ENCODE data around the gene AKAP8. TPM values are rescaled to one million over a fixed set of nuclear protein-coding genes. Genes with fewer than 3 reads are reported as not detected.
A peak's percentile ranks its signal among the peaks of the same experiment; 100 is the strongest.
"Not testable (repeated sequence)": the region's sequence is repeated elsewhere in the genome, so short reads cannot be mapped to it uniquely, and the experiment has no call there.

Gene AKAP8
- total RNA-seq, 2 donors from 2014 or later, result 16.0 to 30.5 TPM

- no peak for ATAC-seq
- intact Hi-C loops (cut with DNase I), result no loop called here
- DNase-seq, result no peak
These were observed 33.2 kb upstream of the AKAP8 start for GRCh38 chr19:15412832-15413231.

GRCh38 chr19:15411351-15411750, 31.8 kb upstream of the AKAP8 start:
- DNase-seq, result not testable (repeated sequence)

DNA sequence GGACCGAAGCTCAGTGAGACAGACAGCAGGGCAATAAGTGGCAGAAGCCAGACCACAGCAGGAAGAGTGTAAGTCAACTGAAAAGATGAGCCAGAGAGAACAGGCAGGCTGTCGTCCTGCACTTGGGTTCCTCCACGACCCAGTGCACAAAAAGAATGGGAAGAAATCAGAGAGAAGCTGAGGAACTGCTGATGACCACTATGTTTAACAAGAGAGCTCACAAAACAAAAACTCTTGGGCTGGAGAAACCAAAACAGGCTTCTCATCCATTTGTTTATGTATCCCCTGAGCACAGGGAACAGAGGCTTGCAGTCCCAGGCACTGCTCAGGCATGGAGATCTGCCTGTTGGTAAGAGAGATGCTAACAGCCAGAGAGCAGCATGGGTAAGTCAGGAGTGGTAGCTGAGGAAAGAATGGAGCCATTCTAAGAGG, 25.2 kb upstream of the AKAP8 start:
- no peak for DNase-seq
- intact Hi-C loops (cut with DNase I), result no loop called here
- no peak for ATAC-seq

More at GRCh38 chr19:15411351-15411750, 31.8 kb upstream of the AKAP8 start:
- intact Hi-C loops (cut with DNase I); ATAC-seq: not testable (repeated sequence)

- peak; percentile 62 to 74 for ATAC-seq
- intact Hi-C loops (cut with DNase I), result no loop called here
- DNase-seq, result no peak
These were observed 24.7 kb upstream of the AKAP8 start for GRCh38 chr19:15404097-15404779.

- ATAC-seq (no peak), DNase-seq (no peak)
- intact Hi-C loops (cut with DNase I), result no loop called here
These were observed 23.6 kb upstream of the AKAP8 start for GRCh38 chr19:15403151-15403531.

- peak; percentile 52 for DNase-seq
- intact Hi-C loops (cut with DNase I), result no loop called here
- peak; percentile 75 to 85 for ATAC-seq
These were observed 23.0 kb upstream of the AKAP8 start for GRCh38 chr19:15402411-15403150.

GRCh38 chr19:15401397-15401710, 21.8 kb upstream of the AKAP8 start:
- no peak for ATAC-seq
- no peak for DNase-seq
- intact Hi-C loops (cut with DNase I), result no loop called here

DNA sequence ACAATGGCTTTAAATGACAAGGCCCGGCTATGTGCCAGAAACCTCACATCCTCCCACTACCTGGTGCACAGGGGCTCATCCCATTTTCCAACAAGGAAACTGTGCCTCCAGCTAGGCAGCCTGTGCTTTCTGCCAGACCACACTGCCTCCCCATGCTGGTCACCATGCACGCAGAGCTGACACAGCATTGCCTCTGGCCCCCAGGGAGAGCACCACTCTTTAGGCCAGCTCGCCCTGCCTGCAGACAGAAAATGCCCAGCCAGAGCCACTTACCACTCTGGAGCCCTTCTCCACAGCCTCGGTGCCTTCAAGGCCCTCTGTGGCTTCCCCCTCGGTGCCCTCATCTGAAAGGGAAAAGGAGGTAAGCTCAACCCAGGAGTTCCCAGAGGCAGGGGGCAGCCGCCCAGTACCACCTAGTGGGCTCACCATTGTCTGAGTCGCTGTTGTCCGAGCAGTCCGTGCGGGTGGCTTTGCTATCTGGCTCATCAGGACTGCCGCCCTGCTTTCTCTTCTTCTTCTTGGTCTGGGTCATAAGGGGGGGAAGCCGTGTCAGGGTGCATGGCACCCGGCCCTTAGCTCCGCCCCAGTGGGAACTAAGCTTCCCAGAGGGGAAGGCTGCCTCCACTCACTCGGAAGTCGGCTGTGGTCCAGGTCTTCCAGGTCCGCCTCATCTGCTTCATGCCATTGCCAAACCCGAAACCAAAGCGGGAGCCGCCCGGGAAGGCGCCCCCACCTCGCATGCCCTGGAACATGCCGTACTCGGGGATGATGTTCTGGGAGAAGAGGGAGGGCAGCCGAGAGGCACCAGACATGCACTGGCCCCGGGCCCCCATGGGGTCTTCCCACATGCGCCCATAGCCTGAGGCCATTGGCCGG, 21.2 kb upstream of the AKAP8 start:
- no peak for ATAC-seq
- DNase-seq, result no peak
- intact Hi-C loops (cut with DNase I), result no loop called here

GRCh38 chr19:15399635-15400034, 20.0 kb upstream of the AKAP8 start:
- no peak for DNase-seq
- no peak for ATAC-seq
- intact Hi-C loops (cut with DNase I), result no loop called here

- DNase-seq, result no peak
- intact Hi-C loops (cut with DNase I), result no loop called here
- no peak for ATAC-seq
These were observed 19.6 kb upstream of the AKAP8 start for GRCh38 chr19:15399234-15399515.

DNA sequence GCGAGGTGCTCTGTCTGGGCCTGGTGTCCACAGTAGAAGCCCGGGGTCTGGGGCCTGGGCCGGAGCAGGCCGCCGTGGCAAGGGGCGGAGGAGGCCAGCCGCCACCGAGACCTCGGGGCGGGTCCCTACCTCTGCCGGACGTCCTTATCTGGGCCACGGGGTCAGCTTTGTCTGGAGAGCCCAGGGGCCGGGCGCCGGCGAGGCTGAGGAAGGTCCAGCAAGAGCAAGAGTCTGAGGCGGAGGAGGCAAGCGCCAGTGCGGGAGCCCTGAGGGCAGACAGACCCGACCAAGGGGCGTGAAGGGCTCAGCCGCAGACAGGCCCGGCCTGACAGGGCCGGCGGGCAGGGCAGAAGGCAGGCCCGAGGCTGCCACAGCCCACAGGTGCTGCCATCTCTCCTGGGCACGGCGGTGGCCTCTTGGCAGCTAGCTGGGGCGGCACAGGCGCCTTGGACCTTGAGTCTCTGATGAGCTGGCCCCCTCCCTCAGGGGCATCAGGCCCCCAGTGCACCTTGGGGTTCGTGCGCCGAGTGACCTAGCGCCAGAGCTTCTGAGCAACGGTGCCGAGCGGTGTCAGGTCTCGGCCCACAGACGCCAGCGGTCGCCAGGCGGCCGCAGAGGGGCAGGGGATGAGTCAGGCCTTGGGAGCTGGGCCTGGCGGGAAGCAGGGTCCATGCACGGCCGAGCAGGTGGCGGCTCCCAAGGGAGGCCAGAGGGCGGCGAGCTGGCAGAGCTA, 19.1 kb upstream of the AKAP8 start:
- intact Hi-C loops (cut with DNase I), result no loop called here
- DNase-seq (no peak), ATAC-seq (no peak)

DNA sequence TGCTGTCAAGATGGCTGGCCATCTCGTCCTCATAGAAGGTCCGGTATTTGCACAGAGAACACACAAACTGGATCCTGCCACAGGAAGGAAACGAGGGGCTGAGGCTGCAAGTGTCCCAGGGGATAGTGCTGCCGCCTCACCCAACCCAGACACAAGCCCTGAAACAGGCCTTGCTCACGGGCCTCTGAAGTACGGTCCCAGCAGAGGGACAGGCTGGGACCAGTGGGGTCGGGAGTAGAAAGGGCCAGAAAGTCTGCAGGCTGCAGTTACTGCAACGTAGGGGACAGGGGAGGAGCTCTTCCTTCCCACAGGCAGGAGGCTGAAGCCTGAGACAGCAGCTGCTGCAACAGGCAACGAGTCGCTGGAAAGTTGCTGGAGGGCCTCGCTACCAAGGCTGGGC, 18.2 kb upstream of the AKAP8 start:
- intact Hi-C loops (cut with DNase I), result no loop called here
- no peak for ATAC-seq
- no peak for DNase-seq

DNA sequence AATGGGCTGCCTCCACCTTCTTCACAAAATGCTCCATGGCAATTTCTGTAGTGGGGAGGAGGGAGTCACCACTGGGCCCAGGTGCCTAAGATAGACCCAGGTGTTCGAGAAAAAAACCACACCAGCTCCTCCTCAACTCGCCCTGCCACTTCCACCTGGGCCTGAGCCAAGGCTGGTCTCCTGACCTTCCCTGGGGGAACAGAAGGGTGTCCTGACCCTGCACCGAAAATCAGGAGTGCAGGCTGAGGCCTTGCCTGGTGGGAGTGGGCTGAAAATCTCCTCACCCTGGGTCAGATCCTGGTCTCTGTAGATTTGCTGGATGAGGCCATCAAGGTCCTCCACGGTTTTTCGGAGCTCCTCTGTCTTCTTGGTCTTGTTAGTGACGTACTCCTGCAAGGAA, 17.6 kb upstream of the AKAP8 start:
- ATAC-seq (no peak), DNase-seq (no peak)
- intact Hi-C loops (cut with DNase I), result no loop called here

- DNase-seq, result no peak
- ATAC-seq, result no peak
- intact Hi-C loops (cut with DNase I), result no loop called here
These were observed 16.8 kb upstream of the AKAP8 start for GRCh38 chr19:15396436-15396835.

DNA sequence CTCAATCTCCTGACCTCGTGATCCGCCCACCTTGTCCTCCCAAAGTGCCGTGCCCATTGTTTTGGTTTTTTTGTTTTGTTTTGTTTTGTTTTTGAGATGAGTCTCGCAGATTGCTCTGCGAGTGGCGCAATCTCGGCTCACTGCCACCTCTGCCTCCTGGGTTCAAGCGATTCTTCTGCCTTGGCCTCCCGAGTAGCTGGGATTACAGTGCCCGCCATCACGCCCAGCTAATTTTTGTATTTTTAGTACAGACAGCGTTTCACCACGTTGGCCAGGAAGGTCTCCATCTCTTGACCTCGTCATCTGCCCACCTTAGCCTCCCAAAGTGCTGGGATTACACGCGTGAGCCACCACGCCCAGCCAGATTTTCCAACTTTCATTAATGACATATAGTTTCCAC, 15.7 kb upstream of the AKAP8 start:
- ATAC-seq; DNase-seq; intact Hi-C loops (cut with DNase I): not testable (repeated sequence)

GRCh38 chr19:15394426-15394825, 14.8 kb upstream of the AKAP8 start:
- ATAC-seq (no peak), DNase-seq (no peak)
- intact Hi-C loops (cut with DNase I), result no loop called here

DNA sequence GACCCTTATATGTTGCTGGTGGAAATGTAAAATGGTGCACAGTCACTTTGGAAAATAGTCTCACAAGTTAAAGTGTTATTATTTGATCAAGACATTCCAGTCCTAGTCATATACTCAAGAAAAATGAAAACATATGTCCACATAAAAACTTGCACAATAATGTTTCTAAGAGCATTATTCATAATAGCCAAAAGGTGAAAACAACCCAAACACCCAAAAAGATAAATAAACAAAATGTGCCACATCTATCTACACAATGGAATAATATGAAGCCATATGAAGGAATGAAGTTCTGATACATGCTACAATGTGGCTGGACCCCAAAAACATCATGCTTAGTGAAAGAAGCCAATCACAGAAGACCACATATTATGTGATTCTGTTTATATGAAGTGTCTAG, 14.4 kb upstream of the AKAP8 start:
- intact Hi-C loops (cut with DNase I), result no loop called here
- ATAC-seq, result no peak
- DNase-seq, result no peak

- no peak for DNase-seq
- no peak for ATAC-seq
- intact Hi-C loops (cut with DNase I), result no loop called here
These were observed 11.2 kb upstream of the AKAP8 start for GRCh38 chr19:15390814-15391213.

DNA sequence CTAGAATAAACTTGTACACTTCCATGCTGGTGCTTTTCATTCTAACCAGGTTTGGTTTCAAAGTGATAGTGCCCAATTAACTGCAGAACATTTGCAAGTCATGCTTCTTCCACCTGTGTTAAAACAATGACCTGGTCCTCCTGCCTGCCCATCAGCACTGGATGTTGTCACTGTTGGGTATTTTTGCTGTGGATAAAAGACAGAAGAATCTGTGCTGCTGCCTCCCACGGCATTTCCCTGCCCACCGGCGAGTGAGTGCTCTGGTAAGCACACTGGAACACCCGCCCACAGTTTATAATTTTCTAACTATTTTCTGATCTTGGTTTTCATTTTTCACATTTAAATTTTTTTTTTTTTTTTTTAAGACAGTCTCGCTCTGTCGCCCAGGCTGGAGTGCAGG, 2.3 kb upstream of the AKAP8 start:
- DNase-seq, result no peak
- intact Hi-C loops (cut with DNase I), result no loop called here
- ATAC-seq, result no peak

DNA sequence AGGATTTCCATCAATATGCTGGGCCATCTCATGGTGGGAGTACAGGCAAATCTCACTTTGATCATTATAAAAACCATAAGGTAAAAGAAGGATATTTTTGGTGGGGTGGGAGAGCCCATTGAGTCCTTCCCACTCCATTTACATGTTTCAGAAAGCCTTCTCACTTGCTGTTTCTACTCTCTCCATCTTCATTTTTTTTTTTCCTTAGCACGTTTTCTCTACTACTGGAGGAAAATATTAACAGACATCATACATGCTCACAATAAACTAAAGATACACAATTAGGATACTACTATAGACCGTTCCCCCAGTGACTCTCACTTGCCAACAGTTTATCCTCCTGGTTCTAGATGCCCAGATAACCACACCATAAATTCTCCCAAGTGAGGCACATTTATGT, 1.8 kb upstream of the AKAP8 start:
- DNase-seq, result no peak
- intact Hi-C loops (cut with DNase I), result no loop called here
- no peak for ATAC-seq
